ENCODE data around the gene INO80B. TPM values are rescaled to one million over a fixed set of nuclear protein-coding genes. Genes with fewer than 3 reads are reported as not detected.

Gene INO80B
- total RNA-seq (ENCODE audit: unreplicated experiment) = 18.5 TPM
- long read RNA-seq = 0 reads

- no peak for TF ChIP-seq CTCF (IDR thresholded peaks at IDR 0.05; ENCODE audit: partially characterized antibody, unreplicated experiment)
- H3K9me3 Mint-ChIP-seq (ENCODE audit: unreplicated experiment) = peaks cover 16% of the 10 kb centered on the region
- peaks cover 19% of the 10 kb centered on the region for H3K4me1 Mint-ChIP-seq (ENCODE audit: low read depth, unreplicated experiment)
- peak; percentile 92 for DNase-seq
- H3K27ac Mint-ChIP-seq (ENCODE audit: unreplicated experiment) = peak within 1 kb of the TSS; percentile 79
- H3K27me3 Mint-ChIP-seq (ENCODE audit: unreplicated experiment) = peaks cover 19% of the 10 kb centered on the region
- H3K4me3 Mint-ChIP-seq (ENCODE audit: unreplicated experiment) = peak within 1 kb of the TSS; percentile 99
- H3K36me3 Mint-ChIP-seq (ENCODE audit: unreplicated experiment) = no peaks in the 10 kb centered on the region
Measured at GRCh38 chr2:74454654-74455511, at the start of gene INO80B. Gene INO80B, plus strand, starts transcription at chr2:74455087. Its CDS starts 30 bp downstream, at chr2:74455117.

- Mint-ChIP-seq H3K36me3 (ENCODE audit: unreplicated experiment) (peaks cover 6% of the 10 kb centered on the region), H3K4me3 (ENCODE audit: unreplicated experiment) (no peak overlapping the region), H3K4me1 (ENCODE audit: low read depth, unreplicated experiment) (peaks cover 5% of the 10 kb centered on the region), H3K27me3 (ENCODE audit: unreplicated experiment) (peaks cover 4% of the 10 kb centered on the region), H3K27ac (ENCODE audit: unreplicated experiment) (no peak overlapping the region), H3K9me3 (ENCODE audit: unreplicated experiment) (no peaks in the 10 kb centered on the region)
- DNase-seq = no peak
- no peak for TF ChIP-seq CTCF (IDR thresholded peaks at IDR 0.05; ENCODE audit: partially characterized antibody, unreplicated experiment)
Measured at GRCh38 chr2:74406035-74406434, 48.9 kb upstream of the INO80B start.

- H3K36me3 Mint-ChIP-seq (ENCODE audit: unreplicated experiment) = peaks cover 6% of the 10 kb centered on the region
- H3K4me1 Mint-ChIP-seq (ENCODE audit: low read depth, unreplicated experiment) = peaks cover 5% of the 10 kb centered on the region
- H3K9me3 Mint-ChIP-seq (ENCODE audit: unreplicated experiment) = peaks cover 2% of the 10 kb centered on the region
- no peak for TF ChIP-seq CTCF (IDR thresholded peaks at IDR 0.05; ENCODE audit: partially characterized antibody, unreplicated experiment)
- H3K27ac Mint-ChIP-seq (ENCODE audit: unreplicated experiment) = no peak overlapping the region
- DNase-seq = no peak
- no peak overlapping the region for H3K4me3 Mint-ChIP-seq (ENCODE audit: unreplicated experiment)
- H3K27me3 Mint-ChIP-seq (ENCODE audit: unreplicated experiment) = peaks cover 4% of the 10 kb centered on the region
Measured at GRCh38 chr2:74407682-74408081, 47.2 kb upstream of the INO80B start.

GRCh38 chr2:74413001-74413698 is 41.7 kb upstream of the INO80B start:
- peaks cover 5% of the 10 kb centered on the region for H3K9me3 Mint-ChIP-seq (ENCODE audit: unreplicated experiment)
- no peak overlapping the region for H3K4me3 Mint-ChIP-seq (ENCODE audit: unreplicated experiment)
- H3K27ac Mint-ChIP-seq (ENCODE audit: unreplicated experiment) = no peak overlapping the region
- DNase-seq = no peak
- H3K4me1 Mint-ChIP-seq (ENCODE audit: low read depth, unreplicated experiment) = peaks cover 10% of the 10 kb centered on the region
- H3K36me3 Mint-ChIP-seq (ENCODE audit: unreplicated experiment) = peaks cover 5% of the 10 kb centered on the region
- H3K27me3 Mint-ChIP-seq (ENCODE audit: unreplicated experiment) = peaks cover 9% of the 10 kb centered on the region
- no peak for TF ChIP-seq CTCF (IDR thresholded peaks at IDR 0.05; ENCODE audit: partially characterized antibody, unreplicated experiment)

All from glutamatergic neuron (in vitro differentiated cells).